GM18519 (cell line): ENCODE data around the gene PTGDS.

ENCODE experiments used
- ATAC-seq: cut with Tn5 transposase; IDR thresholded peaks from one replicate; pipeline ENCODE4 v1.9.1; 2021; ENCODE audit warnings: mild to moderate bottlenecking, moderate library complexity; ENCODE audit not compliant: unreplicated experiment, low FRiP score

Gene PTGDS

DNA sequence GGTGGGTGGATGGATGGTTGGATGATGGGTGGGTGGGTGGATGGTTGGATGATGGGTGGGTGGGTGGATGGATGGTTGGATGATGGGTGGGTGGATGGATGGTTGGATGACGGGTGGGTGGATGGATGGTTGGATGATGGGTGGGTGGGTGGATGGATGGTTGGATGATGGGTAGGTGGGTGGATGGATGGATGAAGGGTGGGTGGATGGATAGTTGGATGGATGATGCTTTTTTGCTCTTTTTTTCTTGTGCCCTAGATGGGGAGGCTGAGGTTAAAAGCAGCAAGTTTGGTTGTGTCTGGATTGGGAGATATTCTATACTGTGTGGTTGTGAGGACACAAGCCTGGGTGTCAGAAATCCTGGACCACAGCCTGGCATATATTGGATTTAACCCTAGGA lies 19.8 kb upstream of the PTGDS start:
- ATAC-seq: no peak

DNA sequence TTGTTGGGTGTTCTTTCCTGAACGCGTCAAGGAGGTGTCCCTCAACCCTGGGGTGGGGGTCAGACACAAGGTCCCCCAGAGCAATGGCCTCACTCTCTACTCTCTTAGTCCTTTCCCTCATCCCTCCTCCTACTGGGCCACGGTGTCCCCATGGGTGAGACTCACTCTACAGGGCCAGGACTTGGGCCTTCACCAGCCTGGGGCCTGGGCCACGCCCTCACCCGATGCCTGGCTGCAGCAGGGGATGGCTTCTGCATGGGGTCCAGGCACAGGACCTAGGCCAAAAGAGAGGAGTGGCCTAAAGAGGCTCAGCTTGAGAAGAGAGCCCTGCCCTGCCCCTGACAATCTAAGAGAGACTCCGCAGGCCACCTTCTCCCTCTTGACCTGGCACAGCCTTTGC lies 19.4 kb upstream of the PTGDS start:
- ATAC-seq: no peak

DNA sequence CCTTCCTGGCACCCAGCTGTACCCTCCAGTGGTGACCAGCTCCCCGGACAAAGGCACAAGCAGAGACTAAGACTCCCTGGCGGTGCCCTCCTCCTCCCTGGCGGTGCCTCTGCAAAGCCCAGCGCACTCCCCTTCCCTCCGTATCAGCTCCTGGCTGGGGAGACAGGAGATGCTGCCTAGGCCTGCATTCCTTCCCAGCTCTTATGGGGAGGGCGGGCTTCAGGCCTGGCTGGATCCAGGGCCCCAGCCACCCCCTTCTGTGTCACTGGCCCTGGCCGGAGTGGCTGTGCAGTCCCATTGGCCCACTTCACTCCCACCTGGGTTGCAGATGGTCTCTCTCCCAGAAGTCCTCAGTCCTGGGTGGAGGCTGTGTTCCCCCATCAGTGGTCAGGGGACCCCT lies 18.8 kb upstream of the PTGDS start:
- no peak for ATAC-seq

DNA sequence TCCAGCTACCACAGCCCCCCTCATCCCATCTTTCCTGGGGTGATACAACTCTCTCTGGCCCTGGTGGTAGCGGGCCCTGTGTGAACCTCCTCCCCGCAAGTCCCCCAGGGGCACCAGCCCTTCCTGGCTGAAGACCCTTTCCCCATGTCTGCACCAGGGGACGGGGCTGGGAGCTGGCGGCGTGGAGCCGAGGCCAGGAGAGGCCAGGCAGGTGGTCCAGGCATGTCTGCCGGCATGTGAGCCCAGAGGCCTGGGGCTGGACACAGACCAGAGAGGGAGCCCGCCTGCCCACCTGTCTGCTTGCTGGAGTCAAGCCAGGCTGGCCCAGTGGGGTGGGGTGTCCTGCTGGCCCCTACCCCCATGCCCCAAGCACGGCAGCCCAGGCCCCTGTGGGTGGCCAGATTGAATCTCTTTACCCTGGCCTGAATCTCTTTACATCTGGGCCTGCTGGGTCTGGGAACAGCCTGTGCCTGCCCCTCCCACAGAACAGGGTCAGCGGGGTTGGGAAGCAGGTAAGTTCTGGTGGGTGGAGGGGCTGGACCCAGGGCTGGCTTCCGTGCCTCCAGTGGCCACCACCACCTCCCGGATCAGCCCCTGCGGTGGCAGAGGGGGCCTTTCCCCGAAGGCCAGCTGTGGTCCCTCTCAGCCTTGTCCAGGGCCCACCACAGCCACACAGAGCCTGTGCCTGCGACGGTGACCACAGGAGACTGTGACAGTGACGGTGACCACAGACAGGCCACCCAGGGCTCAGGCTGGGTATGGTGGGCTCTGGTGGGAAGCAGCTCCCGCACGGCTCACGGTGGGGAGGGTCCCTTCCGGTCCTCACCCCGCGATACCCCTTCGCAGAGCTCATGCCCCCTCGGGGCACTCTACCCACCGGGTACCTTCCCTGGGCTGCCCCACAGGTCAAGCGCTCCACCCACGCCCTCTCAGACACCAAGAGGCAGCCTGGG lies 18.1 kb upstream of the PTGDS start:
- no peak for ATAC-seq

DNA sequence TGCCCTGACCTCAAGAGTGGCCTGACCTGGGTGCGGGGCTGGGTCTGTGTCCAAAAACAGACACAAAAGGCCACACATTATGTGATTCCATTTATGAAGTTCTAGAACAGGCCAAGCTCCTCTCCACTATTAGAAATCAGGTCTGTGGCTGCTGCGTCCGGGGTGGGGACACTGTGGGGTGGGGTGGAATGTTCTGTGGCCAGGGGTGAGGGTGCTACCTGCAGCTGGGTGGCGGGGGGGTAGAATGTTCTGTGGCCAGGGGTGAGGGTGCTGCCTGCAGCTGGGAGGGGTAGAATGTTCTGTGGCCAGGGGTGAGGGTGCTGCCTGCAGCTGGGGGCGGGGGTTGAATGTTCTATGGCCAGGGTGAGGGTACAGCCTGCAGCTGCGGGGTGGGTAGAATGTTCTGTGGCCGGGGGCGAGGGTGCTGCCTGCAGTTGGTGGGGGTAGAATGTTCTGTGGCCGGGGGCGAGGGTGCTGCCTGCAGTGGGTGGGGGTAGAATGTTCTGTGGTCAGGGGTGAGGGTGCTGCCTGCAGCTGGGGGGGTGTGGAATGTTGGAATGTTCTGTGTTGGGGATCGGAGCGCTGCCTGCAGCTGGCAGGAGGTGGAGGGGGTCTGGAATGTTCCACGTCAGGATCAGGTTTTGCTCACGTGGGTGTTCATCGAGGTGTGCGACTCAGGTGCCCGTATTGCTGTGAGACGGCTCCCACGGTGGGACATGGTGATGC lies 16.9 kb upstream of the PTGDS start:
- no peak for ATAC-seq

DNA sequence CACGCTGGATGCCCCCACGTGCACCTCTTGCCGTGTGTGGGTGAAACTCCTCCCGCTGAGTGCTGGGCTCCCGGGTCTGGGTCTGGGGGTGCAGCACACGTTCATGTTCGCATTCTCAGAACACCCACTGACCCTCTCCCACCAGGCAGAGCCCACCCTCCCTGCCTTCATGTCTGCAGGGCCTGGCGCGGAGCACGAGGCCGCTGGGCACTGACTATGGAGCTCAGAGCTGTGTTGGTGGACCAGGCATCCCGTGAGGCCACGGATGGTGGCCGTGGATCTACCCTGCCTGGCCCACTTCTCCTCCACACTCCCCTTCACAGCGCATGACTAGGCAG lies 16.4 kb upstream of the PTGDS start:
- ATAC-seq: no peak

DNA sequence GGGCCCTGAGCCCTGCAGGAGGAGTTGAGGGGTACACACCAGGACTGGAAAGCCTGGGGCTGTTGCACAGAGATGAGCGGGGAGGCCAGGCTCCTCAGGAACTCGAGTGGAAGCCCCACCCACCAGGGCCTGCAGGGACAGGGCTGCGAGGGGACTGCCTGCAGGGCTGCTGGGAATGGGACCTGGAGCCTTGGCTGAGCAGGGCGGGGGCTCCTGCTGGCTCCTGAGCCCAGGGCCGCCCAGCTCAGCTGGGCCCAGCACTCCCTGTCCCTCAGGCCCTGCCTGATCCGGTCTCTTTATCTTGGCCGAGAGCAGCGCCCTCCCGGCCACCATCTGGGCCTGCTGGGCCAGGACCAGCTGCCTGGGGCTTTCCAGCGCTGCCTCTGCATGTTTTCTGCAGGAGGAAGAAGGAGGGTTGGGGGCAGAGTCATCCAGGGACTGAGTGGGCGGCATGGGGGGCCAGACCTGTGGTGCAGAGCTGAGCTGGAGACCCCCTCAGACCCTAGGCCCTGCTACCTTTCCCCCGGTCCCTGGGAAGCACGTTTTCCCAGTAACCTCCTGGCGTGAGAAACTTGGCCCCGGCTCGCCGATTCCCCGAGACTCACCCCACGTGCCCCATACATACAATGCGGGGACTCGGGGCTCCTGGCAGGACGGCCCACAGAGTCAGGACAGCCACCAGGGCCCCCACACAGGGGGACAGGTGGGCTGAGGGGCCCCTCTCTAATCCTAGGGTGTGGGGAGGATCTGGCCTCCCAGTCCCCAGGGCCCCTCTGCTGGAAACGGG lies 15.8 kb upstream of the PTGDS start:
- ATAC-seq: no peak

DNA sequence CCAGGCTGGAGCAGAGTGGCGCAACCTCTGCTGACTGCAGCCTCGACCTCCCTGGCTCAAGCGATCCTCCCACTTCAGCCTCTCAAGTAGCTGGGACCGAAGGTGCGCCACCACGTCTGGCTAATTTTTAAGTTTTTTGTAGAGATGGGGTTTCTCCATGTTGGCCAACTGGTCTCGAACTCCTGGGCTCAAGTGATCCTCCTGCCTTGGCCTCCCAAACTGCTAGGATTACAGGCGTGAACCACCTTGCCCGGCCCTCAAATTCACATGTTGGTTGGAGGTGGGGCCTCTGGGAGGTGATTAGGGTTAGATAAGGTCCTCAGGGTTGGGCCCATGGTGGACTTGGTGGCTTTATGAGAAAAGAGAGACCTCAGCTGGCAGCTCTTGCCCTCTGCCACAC lies 15.1 kb upstream of the PTGDS start:
- no peak for ATAC-seq

DNA sequence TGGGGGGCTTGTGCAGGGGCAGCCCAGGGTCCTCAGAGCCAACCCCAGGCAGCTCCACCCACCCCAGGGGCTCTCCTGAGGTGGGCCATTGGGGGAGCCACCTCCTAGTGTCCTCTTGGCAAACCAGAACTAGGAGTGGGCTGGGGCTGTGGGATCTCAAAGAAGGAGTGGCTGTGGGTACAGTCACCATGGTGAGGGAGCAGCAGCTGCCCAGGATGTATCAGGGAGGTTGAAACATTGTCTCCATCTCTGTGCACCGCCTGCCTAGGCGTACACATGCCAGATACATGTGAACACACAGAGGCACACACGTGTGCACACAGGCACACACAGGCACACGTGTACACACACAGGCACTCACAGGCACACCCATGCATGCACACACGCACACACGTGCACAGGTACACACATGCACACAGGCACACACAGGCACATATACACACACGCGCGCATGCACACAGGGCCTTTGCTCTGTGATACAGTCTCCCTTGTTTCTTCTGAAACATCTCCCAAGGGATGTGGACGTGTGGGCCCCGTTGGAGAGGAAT lies 14.5 kb upstream of the PTGDS start:
- ATAC-seq: no peak

DNA sequence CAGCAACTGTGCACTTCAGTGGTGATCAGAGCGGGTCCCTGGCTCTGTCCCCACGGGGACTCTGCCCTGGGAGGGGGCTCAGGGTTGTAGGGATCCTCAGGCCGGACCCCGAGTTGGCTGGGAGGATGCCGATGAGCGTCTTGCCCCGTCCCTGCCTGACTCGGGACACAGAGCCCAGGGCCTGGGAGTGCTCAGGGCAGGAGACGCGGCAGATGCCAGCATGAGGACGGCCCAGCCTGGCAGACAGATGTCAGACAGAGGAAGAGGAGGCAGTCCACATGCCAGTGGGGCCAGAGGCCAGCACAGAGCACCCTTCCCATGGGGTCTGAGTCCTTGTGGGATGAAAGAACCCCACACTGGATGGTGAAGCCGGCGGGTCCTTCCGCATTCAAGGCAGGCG lies 14.0 kb upstream of the PTGDS start:
- no peak for ATAC-seq

DNA sequence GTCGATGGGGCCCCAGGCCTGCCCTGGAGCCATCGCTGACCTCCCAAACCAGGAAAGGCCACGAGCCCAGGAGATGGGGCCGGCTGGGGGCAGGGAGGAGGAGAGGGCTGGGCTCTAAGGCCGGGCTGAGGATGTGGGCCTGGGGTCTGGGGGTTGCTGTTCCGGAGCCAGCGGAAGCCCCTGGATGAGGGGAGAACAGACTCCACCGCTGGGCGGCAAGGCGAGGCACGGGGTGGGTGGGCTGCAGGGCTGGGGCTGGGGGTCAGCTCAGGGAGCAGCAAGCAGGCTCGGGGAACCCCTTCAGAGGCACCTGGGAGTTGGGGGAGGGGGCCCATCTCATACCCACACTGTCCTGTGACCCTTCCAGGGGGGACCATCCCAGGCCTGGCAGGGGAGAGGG lies 13.6 kb upstream of the PTGDS start:
- no peak for ATAC-seq

DNA sequence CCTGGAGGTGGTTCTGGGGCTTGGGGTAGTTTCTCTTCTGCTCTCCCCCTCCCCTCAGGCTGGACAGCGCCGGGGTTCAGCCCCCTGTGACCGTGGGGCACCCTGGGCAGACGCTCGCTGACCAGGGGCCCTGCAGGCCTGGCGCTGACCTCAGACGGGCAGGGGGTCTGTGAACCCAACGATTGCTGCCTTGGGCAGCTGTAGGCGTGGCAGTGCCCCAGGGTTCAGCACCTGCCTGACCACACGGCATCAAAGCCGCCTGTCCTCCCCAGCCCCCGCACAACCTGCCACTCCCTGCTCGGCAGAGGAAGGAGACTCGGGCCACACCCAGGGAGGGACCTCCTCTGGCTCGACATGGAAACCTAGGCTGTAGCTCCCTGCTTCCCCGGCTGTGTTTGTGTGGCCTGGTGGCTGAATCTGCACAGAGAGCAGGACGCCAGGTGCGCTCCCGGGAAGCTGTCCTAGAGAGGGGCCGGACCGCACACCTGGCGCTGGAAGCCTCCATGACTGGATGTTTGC lies 13.1 kb upstream of the PTGDS start:
- ATAC-seq: no peak

DNA sequence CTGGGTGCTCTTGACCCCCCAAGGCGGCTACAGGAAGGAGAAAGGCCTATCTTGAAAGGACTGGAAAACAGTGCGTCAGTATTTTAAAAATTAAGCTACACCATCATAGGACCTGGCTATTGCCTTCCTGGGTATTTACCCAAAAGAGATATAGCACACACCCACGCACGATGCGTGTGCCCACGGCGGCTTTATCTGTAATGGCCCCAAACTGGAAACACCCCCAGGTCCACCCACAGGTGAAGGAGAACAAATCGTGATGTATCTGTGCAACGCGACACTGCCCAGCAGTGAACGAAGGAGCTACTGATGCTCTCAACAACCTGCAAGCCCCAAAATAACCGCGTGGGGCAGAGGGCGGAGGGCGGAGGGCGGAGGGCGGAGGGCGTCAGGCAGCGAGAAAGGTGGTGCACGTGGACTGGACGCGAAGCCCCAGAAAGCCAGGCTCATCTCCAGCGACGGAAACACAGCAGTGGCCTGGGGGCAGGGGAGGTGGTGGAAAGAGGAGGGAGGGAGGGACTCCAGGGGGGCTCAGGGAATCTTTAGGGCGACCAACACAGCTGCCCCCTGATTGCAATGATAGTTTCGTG lies 12.4 kb upstream of the PTGDS start:
- ATAC-seq: no peak

DNA sequence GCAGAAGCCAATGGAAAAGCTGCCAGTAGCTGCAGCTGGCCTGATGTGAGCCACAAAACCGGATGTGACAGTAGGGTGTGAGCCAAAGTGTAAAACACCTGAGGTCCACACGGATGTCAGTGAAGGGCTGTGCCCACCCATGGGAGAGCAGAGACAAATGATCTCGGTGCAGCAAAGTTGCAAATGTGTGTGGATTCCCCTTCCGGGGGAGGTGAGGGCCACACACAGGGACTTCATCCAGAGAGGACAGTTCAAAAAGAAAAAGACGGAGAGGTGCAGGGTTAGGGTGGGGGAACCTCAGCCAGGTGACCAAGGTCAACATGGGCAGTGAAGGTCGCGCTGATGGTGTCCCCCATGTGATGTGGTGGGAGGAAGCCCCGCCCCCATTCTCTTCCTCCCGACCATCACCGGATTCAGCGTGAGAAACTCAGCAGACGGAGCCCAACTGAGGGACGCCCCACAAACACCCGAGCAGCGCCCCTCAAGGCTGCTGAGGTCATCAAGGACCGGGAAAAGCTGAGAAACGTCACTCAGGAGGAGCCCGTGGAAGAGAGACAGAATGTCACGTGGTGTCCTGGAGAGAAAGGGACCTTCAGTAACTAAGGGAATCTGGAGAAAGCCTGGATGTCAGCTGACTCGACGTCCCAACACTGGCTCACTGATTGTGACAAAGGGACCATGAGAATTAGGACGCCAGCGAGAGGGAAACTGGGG lies 11.4 kb upstream of the PTGDS start:
- ATAC-seq: no peak

DNA sequence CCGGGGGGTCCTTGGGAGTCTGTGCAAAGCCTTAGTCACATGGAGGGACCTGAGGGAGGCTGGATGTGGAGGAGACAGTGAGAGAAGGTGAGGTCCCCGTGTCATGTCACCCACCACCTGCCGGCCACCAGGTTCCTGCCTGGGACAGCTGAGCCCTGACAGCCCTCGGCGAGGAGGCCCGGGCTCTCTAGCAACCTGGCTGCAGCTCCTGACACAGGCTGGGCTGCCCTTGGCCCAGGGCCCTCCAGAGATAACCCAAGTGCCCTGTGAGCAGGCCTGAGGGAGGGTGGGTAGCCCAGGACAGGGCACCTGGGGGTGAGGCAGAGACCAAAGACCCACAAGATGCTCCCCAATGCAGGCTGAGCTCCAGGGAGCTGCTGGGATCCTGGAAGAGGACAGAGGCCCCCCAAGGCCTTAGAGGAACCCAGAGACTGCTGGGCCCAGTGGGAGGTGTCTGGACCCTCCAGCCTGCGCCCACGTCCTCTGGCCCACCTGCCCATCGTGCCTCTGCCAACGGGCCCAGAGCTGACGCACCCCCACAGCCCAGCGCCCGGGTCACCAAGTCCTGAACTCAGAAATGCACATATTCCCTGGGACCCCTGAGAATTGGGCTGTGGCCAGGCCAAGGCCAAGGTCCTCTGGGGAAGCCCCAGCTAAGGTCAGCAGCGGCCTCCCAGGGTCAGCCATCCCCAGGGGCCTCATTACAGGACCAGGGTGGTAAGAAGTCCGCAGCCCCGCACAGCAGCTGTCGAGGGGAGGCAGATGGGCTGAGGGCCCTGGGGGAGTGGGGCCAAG lies 8.8 kb upstream of the PTGDS start:
- ATAC-seq: no peak

DNA sequence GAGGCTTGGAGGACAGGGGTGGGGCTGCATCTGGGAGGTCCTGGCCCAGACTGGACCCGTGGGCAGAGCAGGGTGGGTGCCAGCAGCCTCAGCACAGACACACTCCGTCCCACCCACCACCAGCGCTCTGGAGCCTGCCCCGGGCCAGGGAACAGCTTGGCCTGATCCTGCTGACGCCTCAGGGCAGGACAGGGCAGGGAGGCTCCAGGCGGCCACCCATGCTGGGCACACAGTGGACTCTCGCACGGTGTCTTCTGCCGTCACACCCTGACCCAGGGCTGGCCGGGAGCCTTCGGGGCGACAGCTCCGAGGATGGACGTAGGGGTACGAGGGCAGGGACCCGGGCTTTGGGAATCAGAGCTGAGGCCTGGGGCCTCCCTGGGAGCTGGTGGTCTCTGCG lies 8.2 kb upstream of the PTGDS start:
- ATAC-seq: no peak

DNA sequence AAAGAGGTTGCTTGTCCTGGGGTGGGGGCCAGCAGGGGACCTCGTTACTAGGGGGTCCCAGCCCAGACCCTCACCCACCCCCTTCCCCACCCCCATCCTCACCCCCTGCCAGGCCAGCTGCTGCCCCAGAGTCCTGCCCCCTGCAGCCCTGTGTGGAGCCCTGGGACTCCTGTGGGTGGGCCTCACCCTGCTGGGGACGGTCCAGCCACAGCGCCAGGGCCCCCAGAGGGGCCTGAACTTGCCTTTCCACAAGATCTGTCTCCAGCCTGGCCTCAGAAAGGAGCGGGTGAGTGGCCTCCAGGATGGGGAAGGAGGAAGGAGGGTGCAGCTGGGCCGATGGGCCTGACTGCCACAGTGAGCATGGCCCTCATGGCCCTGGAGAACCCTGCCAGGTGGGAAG lies 7.5 kb upstream of the PTGDS start:
- no peak for ATAC-seq

DNA sequence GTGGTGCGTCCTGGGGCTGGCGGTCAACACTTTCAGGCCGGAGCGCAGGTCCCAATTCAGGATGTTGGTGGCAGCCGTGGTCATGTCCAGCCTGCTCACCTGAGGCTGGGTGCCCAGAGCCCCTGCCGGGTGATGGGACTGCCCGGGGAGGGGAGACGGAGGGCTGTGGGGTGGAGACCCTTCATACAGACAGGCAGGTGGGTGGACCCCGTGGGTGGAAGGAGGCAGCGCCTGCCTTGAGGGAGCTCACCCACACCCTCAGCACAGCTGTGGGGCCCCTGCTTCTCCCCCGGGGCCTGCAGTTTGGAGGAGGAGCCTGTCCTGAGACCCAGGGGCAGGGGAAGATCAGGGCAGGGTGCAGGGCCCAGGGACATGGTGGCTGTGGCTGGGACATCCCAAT lies 6.9 kb upstream of the PTGDS start:
- no peak for ATAC-seq

DNA sequence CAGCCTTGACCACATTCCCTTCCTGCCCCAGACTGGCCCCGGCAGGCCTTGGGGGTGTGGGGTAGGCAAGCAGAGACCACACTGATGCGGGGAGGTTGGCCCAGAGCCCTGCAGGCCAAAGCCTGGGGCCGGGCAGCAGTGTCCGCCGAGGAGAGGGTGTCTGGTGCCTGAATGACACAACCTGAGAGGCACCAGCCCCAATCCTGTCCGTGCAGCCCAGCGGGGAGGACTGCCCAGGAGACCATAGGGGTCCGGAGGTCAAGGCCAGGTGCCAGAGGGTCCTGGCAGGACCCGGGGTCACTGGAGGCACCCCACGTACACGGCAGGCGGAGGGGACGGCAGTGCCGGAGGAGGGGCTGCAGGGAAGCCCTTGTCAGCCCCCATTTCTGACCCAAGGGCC lies 5.6 kb upstream of the PTGDS start:
- no peak for ATAC-seq
